ENCODE data around the gene COPE. TPM values are rescaled to one million over a fixed set of nuclear protein-coding genes. Genes with fewer than 3 reads are reported as not detected.

COPE gene
- total RNA-seq, 2 donors from 2014 or later, result 134 to 266 TPM

GRCh38 chr19:18867751-18868150, 51.4 kb downstream of the COPE start:
- Histone ChIP-seq H3K27ac (no peak overlapping the region), H3K4me1 (ENCODE audit: control insufficient read depth in 1 of 2, low read depth in 2 of 2) (no peaks in the 10 kb centered on the region), H3K9me3 (no peaks in the 10 kb centered on the region), H3K27me3 (replicated peaks; ENCODE audit: insufficient read depth) (no peaks in the 10 kb centered on the region), H3K36me3 (peaks cover 51% of the 10 kb centered on the region), H3K4me3 (no peak overlapping the region)
- ATAC-seq (ENCODE audit: insufficient number of reproducible peaks, low FRiP score, low read depth) (no peak), DNase-seq (ENCODE audit: low spot score) (no peak)
- no peak for TF ChIP-seq CTCF (IDR thresholded peaks at IDR 0.05)

GRCh38 chr19:18867199-18867598, 52.0 kb downstream of the COPE start:
- Histone ChIP-seq H3K9me3 (no peaks in the 10 kb centered on the region), H3K36me3 (peaks cover 56% of the 10 kb centered on the region), H3K4me1 (ENCODE audit: control insufficient read depth in 1 of 2, low read depth in 2 of 2) (no peaks in the 10 kb centered on the region), H3K4me3 (no peak overlapping the region), H3K27ac (no peak overlapping the region), H3K27me3 (replicated peaks; ENCODE audit: insufficient read depth) (no peaks in the 10 kb centered on the region)
- ATAC-seq (ENCODE audit: insufficient number of reproducible peaks, low FRiP score, low read depth), result no peak
- TF ChIP-seq CTCF (IDR thresholded peaks at IDR 0.05), result no peak
- DNase-seq (ENCODE audit: low spot score), result no peak

- Histone ChIP-seq H3K4me3 (no peak overlapping the region), H3K36me3 (peaks cover 60% of the 10 kb centered on the region), H3K9me3 (no peaks in the 10 kb centered on the region), H3K27me3 (replicated peaks; ENCODE audit: insufficient read depth) (no peaks in the 10 kb centered on the region), H3K27ac (no peak overlapping the region), H3K4me1 (ENCODE audit: control insufficient read depth in 1 of 2, low read depth in 2 of 2) (no peaks in the 10 kb centered on the region)
- ATAC-seq (ENCODE audit: insufficient number of reproducible peaks, low FRiP score, low read depth), result no peak
- no peak for DNase-seq (ENCODE audit: low spot score)
- peak; percentile 9 for TF ChIP-seq CTCF (IDR thresholded peaks at IDR 0.05)
Observed at GRCh38 chr19:18866800-18867123, 52.4 kb downstream of the COPE start.

GRCh38 chr19:18865973-18866799, 53.0 kb downstream of the COPE start:
- peaks cover 66% of the 10 kb centered on the region for H3K36me3 ChIP-seq

More at GRCh38 chr19:18865973-18866799, 53.0 kb downstream of the COPE start:
- H3K4me3 ChIP-seq, result no peak overlapping the region
- H3K9me3 ChIP-seq, result no peaks in the 10 kb centered on the region
- H3K4me1 ChIP-seq (ENCODE audit: control insufficient read depth in 1 of 2, low read depth in 2 of 2), result no peaks in the 10 kb centered on the region
- peak; percentile 94 for TF ChIP-seq CTCF (IDR thresholded peaks at IDR 0.05)
- H3K27ac ChIP-seq, result no peak overlapping the region
- DNase-seq (ENCODE audit: low spot score) (no peak), ATAC-seq (ENCODE audit: insufficient number of reproducible peaks, low FRiP score, low read depth) (no peak)
- H3K27me3 ChIP-seq (replicated peaks; ENCODE audit: insufficient read depth), result no peaks in the 10 kb centered on the region

Measured in thoracic aorta (tissue), 2 donors.